KOPT-K1 (cell line): Measurements from ENCODE around the gene COL23A1.

Experiments
- H3K27ac ChIP-seq: fragments of 200-600 bp; sonication (generic); 2 replicates; pipeline ENCODE4 v1.5.1; 2016; ENCODE audit warnings: antibody characterized with exemption, mild to moderate bottlenecking, low read depth, low read length; ENCODE audit not compliant: poor library complexity, severe bottlenecking
- H3K36me3 ChIP-seq: fragments of 200-600 bp; sonication (generic); 2 replicates; pipeline ENCODE4 v1.5.1; 2017; ENCODE audit warnings: antibody characterized with exemption, mild to moderate bottlenecking, low read length, moderate library complexity; ENCODE audit not compliant: insufficient read depth
- H3K9me3 ChIP-seq: fragments of 200-600 bp; sonication (generic); 2 replicates; pipeline ENCODE4 v1.5.1; 2017; ENCODE audit warnings: antibody characterized with exemption, low read length, mild to moderate bottlenecking; ENCODE audit not compliant: insufficient read depth, poor library complexity, severe bottlenecking

COL23A1 gene

DNA sequence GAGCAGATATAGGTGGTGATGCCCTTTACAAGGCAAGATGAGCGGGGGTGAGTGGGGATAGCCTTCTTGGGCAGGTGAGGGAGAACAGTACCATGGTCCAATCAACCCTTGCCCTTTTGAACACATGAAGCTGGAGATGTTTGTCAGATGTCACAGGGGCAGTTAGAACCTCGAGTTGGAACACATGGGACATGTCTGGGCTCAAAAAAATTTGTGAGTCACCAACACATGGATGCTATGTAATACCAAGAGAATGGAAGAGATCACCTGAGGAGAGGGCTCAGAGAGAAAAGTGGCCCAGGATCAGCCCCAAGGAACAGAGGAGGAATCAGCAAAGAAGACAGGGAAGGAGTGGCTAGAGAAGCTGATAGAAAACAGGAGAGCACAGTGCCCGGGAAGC is 362.3 kb downstream of the COL23A1 start:
- H3K9me3 ChIP-seq: no peaks in the 10 kb centered on the region
- H3K36me3 ChIP-seq: peaks cover 85% of the 10 kb centered on the region
- H3K27ac ChIP-seq: no peak overlapping the region

- no peak overlapping the region for H3K27ac ChIP-seq
- no peaks in the 10 kb centered on the region for H3K9me3 ChIP-seq
- peaks cover 92% of the 10 kb centered on the region for H3K36me3 ChIP-seq
Measured at GRCh38 chr5:178227138-178227659, 363.0 kb downstream of the COL23A1 start.

DNA sequence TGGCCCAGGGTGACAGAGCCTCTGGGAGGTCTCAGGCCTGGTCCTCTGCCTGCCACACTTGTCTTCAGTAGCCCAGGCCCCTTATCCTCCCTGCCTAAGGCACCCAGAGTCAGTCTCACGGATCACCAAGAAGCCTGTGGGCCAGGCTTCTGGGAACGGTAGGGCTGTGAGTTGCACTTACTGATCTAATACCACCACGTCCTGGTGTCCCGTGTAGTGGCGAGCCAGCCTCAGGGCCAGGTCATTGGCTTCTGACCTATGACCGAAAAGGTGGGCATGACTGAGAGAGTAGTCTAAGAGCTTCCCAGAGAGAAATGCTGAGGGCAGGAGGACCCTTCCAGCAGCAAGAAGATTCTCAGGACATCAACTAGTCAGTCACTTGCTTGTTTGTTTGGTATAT is 365.0 kb downstream of the COL23A1 start:
- H3K9me3 ChIP-seq: no peaks in the 10 kb centered on the region
- peaks cover 100% of the 10 kb centered on the region for H3K36me3 ChIP-seq
- H3K27ac ChIP-seq: no peak overlapping the region

GRCh38 chr5:178224403-178224802 is 365.8 kb downstream of the COL23A1 start:
- H3K9me3 ChIP-seq: no peaks in the 10 kb centered on the region
- H3K27ac ChIP-seq: no peak overlapping the region
- H3K36me3 ChIP-seq: peaks cover 100% of the 10 kb centered on the region

DNA sequence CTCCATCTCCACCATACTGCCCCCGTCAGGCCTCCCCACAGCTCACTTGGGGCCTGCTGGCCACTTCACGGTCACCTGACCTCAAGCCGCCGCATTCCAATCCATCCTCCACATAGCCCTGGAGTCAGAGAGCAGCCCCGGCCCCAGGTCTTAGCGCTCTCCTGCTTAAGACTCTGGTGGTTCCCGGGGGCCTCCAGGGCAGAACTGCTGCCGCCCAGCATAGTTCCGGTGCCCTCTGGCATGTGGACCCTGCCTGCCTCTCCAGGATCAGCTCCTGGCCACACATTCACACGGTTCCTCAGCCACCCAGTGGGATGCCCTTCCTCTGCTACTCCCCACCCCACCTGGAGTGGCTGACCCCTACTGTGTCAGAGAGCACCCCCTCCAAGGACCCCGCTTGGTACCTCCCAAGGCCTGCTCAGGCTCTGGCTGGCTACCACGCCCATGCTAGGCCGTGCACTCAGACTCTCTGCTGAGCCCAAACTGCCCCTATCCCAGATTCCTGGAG is 366.3 kb downstream of the COL23A1 start:
- peaks cover 100% of the 10 kb centered on the region for H3K36me3 ChIP-seq

DNA sequence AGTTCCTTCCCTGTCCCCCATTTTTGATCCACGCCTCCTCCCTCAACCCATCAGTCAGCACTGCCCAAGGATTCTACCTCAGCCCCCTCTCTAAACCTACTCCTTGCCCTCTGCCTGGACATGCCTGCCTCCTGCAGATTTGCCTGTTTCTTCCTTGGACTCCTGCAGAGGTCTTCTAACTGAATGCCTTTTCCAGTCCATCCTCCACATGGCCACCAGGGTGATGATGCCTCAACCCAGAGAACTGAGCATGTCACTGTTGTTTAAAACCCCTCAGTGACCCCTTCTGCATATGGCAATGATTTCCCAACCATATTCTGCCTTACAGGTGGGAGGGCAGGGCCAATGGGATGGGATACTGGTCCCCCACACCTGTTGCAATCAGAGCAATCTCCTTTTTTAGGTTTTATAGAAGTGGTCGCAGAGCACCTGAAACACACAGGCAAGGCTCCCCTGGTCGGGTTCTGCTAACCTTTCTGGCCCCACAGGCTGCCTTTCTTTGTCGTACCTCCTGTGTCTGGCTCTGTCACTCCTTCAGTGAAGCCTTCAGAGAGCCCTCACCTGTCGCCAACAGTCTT is 366.9 kb downstream of the COL23A1 start:
- Histone ChIP-seq H3K9me3 (no peaks in the 10 kb centered on the region), H3K36me3 (peaks cover 100% of the 10 kb centered on the region), H3K27ac (no peak overlapping the region)

More for the DNA sequence above, 366.3 kb downstream of the COL23A1 start:
- Histone ChIP-seq H3K9me3 (no peaks in the 10 kb centered on the region), H3K27ac (no peak overlapping the region)

- Histone ChIP-seq H3K27ac (no peak overlapping the region), H3K36me3 (peaks cover 97% of the 10 kb centered on the region), H3K9me3 (no peaks in the 10 kb centered on the region)
Measured at GRCh38 chr5:178222292-178222691, 367.9 kb downstream of the COL23A1 start.

DNA sequence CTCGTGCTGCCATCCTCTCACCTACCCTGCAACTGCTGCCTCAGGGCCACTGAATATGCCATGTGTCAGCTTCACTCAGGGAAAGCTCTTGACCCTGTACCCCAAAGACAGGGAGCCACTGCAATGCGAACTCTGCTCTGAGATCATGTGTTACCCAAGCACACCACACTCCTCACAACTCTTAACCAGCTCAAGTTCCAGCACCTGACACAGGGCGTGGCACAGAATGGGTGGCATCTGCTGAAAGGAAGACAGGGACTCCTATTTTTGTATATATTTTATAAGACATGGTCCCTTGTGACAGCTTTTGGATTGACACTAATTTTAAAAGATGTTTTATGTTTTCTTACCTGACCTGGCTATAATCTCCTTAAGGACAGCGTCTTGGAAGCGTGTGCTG is 368.3 kb downstream of the COL23A1 start:
- Histone ChIP-seq H3K27ac (no peak overlapping the region), H3K9me3 (no peaks in the 10 kb centered on the region), H3K36me3 (peaks cover 97% of the 10 kb centered on the region)

DNA sequence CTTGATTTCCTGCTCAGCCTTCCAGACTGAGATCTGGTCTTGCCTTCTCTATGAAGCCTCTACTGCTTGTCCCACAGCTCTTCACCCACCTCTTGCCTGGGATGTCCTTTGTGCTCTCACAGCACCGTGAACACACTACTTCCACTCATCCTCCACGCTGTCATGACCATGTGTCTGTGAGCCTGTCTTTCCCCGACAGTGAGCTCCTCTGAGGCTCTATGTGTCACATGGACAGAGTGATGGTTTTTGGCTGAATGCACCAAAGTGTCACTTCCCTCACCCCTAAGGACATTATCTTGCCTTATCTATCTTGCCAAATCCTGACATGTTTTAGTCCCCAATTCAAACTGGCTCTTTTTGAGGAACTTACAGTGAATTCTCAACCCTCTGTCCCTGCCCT is 368.9 kb downstream of the COL23A1 start:
- H3K9me3 ChIP-seq: no peaks in the 10 kb centered on the region
- peaks cover 97% of the 10 kb centered on the region for H3K36me3 ChIP-seq
- no peak overlapping the region for H3K27ac ChIP-seq

GRCh38 chr5:178218827-178219226 is 371.4 kb downstream of the COL23A1 start:
- H3K36me3 ChIP-seq: peaks cover 97% of the 10 kb centered on the region
- no peak overlapping the region for H3K27ac ChIP-seq
- no peaks in the 10 kb centered on the region for H3K9me3 ChIP-seq

DNA sequence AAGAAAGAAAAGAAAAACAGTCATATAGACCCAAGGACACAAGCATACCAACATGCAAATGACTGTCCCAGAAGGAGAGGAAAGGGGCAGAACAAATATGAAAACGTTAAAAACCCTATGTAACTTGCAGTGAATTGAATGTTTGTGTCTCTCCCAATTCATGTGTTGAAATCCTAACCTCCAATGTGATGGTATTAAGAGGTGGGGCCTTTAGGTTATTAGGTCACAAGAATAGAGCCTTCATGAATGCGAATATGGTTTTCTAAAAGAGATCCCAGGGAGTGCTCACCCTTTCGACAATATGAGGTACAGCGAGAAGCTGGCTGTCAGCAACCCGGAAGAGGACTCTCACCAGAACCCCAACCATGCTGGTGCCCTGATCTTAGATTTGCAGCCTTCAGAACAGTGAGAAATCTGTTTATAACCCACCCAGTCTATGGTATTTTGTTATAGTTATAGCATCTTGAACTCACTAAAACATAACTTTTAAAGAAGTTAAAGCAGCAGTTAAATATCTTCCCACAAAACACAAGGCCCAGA is 371.9 kb downstream of the COL23A1 start:
- Histone ChIP-seq H3K27ac (no peak overlapping the region), H3K36me3 (peaks cover 97% of the 10 kb centered on the region)

GRCh38 chr5:178216779-178217178 is 373.4 kb downstream of the COL23A1 start:
- Histone ChIP-seq H3K27ac (no peak overlapping the region), H3K36me3 (peaks cover 97% of the 10 kb centered on the region)

More for the DNA sequence above, 371.9 kb downstream of the COL23A1 start:
- no peaks in the 10 kb centered on the region for H3K9me3 ChIP-seq

GRCh38 chr5:178216088-178216534 is 374.1 kb downstream of the COL23A1 start:
- peaks cover 97% of the 10 kb centered on the region for H3K36me3 ChIP-seq
- no peaks in the 10 kb centered on the region for H3K9me3 ChIP-seq
- no peak overlapping the region for H3K27ac ChIP-seq

More at GRCh38 chr5:178216779-178217178, 373.4 kb downstream of the COL23A1 start:
- no peaks in the 10 kb centered on the region for H3K9me3 ChIP-seq

- Histone ChIP-seq H3K27ac (no peak overlapping the region), H3K36me3 (peaks cover 97% of the 10 kb centered on the region), H3K9me3 (no peaks in the 10 kb centered on the region)
Measured at GRCh38 chr5:178215280-178216002, 374.8 kb downstream of the COL23A1 start.

DNA sequence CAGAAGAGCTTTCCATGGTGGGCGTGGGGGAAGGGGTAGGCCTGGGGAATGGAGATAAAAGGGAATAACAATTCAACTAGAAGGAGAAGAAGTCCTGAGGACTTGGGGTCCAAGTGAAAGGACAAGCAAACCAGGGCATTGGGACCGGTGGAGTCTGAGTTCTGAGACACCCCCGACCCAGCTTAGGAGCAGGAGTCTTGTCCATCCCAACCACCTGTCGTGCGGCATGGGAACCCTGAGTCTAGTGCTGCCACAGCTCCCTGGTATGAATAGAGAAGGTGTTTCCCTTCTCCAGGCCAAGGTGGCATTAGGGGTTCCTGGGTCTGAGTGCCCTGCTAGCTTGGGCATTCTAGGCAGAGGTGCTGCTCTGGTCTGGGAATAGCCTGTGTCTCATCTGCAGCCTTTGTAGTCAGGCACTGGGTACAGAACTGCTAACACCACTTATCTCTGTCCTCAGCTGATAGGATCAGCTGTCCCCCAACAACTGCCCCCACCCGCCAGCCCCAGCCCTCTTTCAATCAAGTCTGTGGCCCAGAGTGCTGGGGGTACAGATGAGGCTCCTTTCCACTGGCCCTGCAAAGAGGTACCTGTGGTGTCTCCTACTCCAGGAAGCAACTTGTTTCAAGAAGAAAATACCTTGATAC is 375.9 kb downstream of the COL23A1 start:
- no peaks in the 10 kb centered on the region for H3K9me3 ChIP-seq
- H3K36me3 ChIP-seq: peaks cover 97% of the 10 kb centered on the region
- no peak overlapping the region for H3K27ac ChIP-seq
